Measurements from ENCODE around the gene RACK1.
"Not testable (repeated sequence)": the region's sequence is repeated elsewhere in the genome, so short reads cannot be mapped to it uniquely, and the experiment has no call there.

The RACK1 gene

DNA sequence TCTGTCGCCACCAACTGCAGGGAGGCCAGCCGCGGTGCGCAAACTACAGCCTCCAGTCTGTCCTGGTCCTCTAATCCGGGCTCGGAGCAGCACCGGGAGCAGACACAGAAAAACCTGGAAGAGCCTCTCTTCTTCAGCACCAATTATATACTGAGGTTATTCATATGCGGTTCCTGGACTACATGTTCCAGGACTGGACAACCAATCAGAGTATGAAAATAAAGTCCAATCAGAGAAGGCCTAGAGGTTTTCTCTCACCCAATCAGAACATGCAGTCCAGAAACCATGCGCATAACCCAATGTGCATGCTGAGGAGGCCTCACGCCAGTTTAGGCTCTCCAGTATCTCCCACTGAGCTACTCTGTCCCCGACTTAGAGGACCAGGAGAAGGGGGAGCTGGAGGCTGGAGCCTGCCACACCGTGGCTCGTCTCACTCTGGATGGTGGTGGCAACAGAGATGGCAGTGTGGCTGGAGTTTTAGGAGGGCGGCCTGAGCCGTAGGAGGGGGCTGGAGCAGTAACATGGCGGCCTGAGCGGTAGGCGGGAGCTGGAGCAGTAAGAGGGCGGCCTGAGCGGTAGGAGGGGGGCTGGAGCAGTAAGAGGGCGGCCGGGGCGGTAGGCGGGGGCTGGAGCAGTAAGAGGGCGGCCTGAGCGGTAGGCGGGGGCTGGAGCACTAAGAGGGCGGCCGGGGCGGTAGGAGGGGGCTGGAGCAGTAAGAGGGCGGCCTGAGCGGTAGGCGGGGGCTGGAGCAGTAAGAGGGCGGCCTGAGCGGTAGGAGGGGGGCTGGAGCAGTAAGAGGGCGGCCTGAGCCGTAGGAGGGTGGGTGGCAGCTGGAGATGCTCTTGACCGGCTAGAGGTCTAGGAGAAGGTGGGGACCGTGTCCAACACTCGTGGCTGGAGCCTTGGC is 37.6 kb upstream of the RACK1 start:
- TF ChIP-seq, protein P1, sequence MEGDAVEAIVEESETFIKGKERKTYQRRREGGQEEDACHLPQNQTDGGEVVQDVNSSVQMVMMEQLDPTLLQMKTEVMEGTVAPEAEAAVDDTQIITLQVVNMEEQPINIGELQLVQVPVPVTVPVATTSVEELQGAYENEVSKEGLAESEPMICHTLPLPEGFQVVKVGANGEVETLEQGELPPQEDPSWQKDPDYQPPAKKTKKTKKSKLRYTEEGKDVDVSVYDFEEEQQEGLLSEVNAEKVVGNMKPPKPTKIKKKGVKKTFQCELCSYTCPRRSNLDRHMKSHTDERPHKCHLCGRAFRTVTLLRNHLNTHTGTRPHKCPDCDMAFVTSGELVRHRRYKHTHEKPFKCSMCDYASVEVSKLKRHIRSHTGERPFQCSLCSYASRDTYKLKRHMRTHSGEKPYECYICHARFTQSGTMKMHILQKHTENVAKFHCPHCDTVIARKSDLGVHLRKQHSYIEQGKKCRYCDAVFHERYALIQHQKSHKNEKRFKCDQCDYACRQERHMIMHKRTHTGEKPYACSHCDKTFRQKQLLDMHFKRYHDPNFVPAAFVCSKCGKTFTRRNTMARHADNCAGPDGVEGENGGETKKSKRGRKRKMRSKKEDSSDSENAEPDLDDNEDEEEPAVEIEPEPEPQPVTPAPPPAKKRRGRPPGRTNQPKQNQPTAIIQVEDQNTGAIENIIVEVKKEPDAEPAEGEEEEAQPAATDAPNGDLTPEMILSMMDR (conservative IDR thresholded peaks at IDR 0.05; ENCODE audit: control insufficient read depth, insufficient read depth, low read depth, low read length), result no peak
- no peak overlapping the region for H3K4me3 ChIP-seq (ENCODE audit: control insufficient read depth, low read depth, low read length)
- no peak for DNase-seq (ENCODE audit: low read depth)

DNA sequence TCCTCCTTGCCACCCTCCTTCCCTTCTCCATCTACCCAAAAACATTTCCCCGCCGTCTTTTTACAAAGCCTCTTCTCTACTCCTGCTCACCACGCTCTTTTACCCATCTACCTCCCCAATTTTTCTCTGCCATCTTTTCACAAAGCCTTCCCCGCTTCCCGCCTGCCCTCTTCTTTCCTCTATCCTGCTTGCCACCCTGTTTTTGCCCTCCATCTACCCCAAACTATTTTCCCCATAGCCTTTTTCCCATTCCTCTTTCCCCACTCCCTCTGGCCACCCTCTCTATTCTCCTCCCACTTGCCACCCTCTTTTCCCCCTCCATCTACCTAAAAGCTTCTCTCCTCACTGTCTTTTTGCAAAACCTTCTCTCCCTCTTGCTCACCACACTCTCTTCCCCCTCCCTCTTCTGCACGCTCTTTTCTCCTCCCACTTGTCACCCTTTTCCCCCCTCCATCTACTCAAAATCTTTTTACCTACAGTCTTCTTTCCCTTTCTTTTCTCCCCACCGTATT is 36.6 kb upstream of the RACK1 start:
- no peak for DNase-seq (ENCODE audit: low read depth)
- TF ChIP-seq, protein P1 (conservative IDR thresholded peaks at IDR 0.05; ENCODE audit: control insufficient read depth, insufficient read depth, low read depth, low read length), result no peak
- H3K4me3 ChIP-seq (ENCODE audit: control insufficient read depth, low read depth, low read length), result no peak overlapping the region

DNA sequence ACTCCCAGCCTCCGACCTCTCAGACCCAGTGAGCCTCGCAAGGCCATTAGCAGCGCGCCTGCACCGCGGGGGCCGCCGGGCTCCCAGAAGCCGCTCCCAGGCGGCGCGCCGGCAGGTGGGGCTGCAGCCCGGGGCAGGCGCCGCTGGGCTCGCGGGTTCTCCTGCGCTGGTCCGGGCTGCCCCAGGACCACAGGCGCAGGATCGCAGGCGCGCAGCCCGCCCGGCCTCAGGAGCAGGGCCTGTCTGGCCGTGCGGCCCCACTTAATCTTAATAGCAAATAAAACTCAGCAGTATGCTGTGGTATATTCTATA is 29.7 kb upstream of the RACK1 start:
- H3K4me3 ChIP-seq (ENCODE audit: control insufficient read depth, low read depth, low read length); DNase-seq (ENCODE audit: low read depth): not testable (repeated sequence)

DNA sequence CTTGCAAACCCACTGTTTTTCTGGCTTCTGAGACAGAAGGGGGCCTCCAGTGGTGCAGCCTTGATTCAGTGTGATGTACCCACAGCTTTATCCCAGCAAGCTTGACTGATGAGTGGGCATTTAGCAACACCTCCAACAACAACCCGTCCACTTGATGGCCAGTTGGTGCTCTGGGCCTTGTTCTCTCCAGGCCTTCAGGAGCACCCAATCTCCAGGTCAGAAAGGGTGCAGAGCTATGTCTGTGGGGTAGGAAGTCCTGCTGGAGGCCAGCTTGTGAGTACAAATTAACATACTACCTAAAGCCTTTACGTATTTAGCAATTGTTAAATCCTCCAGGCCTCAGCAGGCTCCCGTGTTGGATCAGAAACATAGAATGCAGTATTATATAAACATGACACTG is 27.4 kb upstream of the RACK1 start:
- TF ChIP-seq, protein P1 (conservative IDR thresholded peaks at IDR 0.05; ENCODE audit: control insufficient read depth, insufficient read depth, low read depth, low read length), result no peak
- H3K4me3 ChIP-seq (ENCODE audit: control insufficient read depth, low read depth, low read length), result no peak overlapping the region
- DNase-seq (ENCODE audit: low read depth), result no peak

DNA sequence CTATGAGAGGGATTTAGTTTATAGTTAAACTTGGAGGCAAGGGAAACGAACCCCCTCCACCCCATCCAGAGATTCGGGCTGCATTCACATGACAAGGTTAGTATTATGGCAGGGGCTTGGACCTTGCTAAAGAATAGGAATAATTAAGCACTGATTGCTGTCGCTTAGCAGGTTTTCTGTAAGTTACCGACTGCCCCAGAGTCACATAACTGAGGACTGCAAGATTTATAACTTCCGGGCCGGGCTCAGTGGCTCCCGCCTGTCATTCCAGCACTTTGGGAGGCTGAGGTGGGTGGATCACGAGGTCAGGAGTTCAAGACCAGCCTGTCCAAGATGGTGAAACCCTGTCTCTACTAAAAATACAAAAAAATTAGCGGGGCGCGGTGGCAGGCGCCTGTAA is 24.2 kb upstream of the RACK1 start:
- not testable (repeated sequence) for H3K4me3 ChIP-seq (ENCODE audit: control insufficient read depth, low read depth, low read length); DNase-seq (ENCODE audit: low read depth)

DNA sequence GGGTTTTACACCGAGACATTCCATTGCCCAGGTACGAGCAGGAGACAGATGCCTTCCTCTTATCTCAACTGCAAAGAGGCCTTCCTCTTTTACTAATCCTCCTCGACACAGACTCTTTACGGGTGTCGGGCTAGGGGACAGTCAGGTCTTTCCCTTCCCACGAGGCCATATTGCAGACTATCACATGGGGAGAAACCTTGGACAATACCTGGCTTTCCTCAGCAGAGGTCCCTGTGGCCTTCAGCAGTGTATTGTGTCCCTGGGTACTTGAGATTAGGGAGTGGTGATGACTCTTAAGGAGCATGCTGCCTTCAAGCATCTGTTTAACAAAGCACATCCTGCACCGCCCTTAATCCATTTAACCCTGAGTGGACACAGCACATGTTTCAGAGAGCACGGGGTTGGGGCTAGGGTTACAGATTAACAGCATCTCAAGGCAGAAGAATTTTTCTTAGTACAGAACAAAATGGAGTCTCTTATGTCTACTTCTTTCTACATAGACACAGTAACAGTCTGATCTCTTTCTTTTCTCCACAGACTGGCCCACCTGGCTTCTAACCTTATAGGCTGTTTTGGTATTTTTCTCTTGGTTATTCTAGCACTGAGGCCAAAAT is 23.7 kb upstream of the RACK1 start:
- H3K4me3 ChIP-seq (ENCODE audit: control insufficient read depth, low read depth, low read length); DNase-seq (ENCODE audit: low read depth): not testable (repeated sequence)

DNA sequence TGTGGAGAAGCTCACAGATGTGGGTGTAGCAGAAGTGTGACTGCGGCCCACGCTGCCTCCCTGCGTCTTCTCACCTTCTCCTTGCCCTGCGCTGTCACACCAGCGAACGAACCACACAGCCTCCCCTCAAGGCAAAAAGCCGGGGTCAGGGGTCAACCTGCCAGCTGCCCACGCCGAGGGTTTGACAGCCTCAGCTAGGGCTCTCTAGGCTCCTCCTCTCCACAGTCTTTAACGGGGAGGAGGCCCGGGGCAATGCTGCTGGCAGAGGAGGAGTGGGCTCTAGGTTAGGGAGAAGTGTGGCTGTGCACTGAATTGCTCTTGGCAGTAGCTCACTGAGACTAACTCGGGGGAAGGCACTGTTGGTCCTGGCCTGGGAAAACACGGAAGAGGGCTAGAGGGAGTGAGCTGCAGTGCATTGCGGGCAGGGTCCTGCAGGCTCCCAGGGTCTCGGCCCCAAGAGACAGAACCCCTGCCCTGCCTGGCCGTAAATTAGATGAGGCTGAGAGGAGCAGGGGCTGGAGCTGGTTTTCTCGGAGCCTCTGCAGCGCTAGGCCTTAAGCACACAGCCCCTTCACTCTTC is 21.5 kb upstream of the RACK1 start:
- TF ChIP-seq, protein P1 (conservative IDR thresholded peaks at IDR 0.05; ENCODE audit: control insufficient read depth, insufficient read depth, low read depth, low read length), result no peak
- DNase-seq (ENCODE audit: low read depth), result no peak
- H3K4me3 ChIP-seq (ENCODE audit: control insufficient read depth, low read depth, low read length), result no peak overlapping the region

DNA sequence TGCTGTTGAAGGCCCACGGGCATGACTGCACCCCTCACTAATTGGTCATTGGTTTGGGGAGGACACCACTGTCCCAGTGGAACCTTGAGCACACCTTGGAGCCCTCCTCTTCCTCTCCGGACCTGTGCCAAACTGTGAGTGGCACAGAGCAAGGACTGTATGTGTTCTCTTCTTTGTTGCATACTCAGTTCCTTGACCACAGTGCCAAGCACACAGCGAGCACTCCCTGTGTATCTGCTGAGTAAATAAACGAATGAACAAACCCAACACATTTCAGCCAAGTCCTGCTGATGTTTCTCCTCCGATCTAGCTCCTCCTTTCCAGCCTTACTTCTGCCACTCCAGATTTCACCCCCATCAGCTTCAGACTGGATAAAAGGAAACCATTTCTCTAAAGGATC is 19.9 kb upstream of the RACK1 start:
- DNase-seq (ENCODE audit: low read depth), result no peak
- TF ChIP-seq, protein P1 (conservative IDR thresholded peaks at IDR 0.05; ENCODE audit: control insufficient read depth, insufficient read depth, low read depth, low read length), result no peak
- no peak overlapping the region for H3K4me3 ChIP-seq (ENCODE audit: control insufficient read depth, low read depth, low read length)

Data from fibroblast of mammary gland (primary cell).